WI38 (cell line): Measurements from ENCODE around the gene FHIP1A.

Experiments
- H3K4me3 ChIP-seq: 2 replicates; pipeline ENCODE4 v1.5.1; 2011; ENCODE audit warnings: low read depth, mild to moderate bottlenecking, control low read depth, low read length
- TF ChIP-seq, protein P1 (sequence below): IDR thresholded peaks from 2 replicates; pipeline ENCODE4 v1.5.1; 2012; ENCODE audit warnings: low read depth, mild to moderate bottlenecking, control low read depth, low read length

FHIP1A gene

DNA sequence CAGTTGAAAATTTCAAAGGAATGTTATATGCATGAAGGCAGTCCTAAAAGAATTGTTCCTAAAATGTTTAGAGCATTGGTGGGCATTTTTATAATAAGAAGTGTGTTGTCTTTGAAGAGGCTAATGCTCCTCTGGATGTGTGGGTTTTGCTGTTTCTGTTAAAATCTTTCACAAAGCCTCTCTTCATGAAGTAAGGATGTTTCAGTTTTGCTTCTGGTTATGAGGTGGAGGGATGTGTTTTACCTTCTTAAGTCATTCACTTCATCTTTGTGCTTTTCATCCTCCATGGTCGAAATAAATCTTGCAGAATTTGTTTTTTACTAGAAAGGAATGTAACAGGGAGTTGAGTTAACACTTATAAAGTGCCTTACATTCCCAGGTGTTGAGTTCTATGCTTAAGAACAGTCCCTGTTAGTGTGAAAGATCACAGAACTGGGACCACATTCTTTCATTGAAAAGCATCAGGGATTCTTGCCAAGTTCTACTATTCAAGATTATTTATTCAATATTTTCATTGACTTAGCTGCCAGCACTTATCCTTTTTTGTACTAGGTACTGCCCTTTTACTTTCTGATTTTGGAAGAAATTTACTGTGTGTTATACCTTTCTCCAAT lies 21.1 kb downstream of the FHIP1A start:
- H3K4me3 ChIP-seq, result no peak overlapping the region

DNA sequence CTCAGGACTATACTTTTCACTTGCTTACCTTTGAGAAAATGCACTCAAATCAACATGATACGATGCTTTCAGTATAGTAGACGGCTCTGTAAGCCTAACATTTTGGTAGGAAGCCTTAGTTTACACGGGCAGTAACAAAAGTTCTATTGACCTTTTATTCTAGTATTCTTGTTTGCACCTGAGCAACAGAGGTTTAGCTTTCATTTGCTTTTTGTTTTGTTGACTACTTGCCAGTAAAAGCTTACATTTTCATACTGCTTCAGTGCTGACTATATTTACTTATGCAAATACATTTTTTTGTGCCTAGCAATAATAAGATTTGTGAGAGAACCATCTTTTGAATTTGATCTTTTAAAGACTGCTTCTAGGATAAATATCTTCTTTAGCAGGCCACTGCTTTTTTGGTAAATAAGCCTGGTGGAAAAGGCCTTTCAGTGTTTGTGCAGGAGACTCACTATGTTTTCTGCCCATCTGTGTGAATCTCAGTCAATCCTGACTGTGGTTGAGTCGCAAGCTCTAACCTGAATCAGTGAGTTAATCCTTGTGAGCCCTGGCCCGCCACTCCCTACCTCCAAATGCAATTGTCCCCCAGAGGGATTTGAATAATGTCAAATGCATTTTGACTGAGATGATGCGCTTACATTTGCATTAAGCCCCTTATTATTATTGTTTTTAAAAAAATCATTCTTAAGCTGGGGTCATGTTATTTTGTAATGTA lies 21.9 kb downstream of the FHIP1A start:
- no peak overlapping the region for H3K4me3 ChIP-seq
- TF ChIP-seq, protein P1, sequence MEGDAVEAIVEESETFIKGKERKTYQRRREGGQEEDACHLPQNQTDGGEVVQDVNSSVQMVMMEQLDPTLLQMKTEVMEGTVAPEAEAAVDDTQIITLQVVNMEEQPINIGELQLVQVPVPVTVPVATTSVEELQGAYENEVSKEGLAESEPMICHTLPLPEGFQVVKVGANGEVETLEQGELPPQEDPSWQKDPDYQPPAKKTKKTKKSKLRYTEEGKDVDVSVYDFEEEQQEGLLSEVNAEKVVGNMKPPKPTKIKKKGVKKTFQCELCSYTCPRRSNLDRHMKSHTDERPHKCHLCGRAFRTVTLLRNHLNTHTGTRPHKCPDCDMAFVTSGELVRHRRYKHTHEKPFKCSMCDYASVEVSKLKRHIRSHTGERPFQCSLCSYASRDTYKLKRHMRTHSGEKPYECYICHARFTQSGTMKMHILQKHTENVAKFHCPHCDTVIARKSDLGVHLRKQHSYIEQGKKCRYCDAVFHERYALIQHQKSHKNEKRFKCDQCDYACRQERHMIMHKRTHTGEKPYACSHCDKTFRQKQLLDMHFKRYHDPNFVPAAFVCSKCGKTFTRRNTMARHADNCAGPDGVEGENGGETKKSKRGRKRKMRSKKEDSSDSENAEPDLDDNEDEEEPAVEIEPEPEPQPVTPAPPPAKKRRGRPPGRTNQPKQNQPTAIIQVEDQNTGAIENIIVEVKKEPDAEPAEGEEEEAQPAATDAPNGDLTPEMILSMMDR, result no peak

More for the DNA sequence above, 21.1 kb downstream of the FHIP1A start:
- TF ChIP-seq, protein P1, result no peak

DNA sequence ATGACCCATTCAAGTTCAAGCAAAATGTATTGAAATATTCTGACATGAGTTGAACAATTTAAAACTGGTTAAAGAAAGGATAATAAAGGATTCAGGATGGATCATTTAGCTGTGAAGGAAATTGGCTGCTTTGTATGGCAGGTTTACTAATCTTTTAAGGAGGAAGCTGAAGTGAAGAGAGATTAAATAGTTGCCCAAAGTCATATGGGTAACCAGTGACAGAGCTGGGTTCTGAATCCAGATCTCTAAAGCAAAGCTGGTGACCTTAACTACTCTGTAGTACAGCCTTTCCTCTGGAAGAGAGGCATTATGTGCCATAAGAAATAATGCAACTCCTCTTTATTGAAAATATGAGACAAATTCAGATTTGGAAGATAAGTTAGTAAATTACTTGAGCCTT lies 22.8 kb downstream of the FHIP1A start:
- TF ChIP-seq, protein P1, result no peak
- no peak overlapping the region for H3K4me3 ChIP-seq

DNA sequence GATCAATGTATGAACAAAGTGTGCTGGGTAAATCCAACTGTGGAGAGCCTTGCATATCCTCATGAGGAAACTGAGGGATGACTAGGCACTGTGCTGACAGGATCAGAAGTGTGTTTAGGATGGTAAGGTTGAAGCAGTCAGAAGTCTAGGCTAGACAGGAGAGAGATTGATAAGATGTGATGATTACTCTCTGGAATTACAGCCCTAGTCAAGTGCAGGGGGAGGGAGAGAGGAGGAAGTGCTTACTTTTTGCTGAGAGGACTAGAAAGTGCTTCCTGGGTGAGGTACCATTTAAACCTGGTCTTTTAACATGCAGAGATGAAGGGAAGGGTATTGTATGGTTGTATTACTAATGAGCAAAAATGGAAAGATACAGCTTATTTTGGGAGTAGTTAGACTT lies 23.7 kb downstream of the FHIP1A start:
- TF ChIP-seq, protein P1, result no peak
- H3K4me3 ChIP-seq, result no peak overlapping the region

DNA sequence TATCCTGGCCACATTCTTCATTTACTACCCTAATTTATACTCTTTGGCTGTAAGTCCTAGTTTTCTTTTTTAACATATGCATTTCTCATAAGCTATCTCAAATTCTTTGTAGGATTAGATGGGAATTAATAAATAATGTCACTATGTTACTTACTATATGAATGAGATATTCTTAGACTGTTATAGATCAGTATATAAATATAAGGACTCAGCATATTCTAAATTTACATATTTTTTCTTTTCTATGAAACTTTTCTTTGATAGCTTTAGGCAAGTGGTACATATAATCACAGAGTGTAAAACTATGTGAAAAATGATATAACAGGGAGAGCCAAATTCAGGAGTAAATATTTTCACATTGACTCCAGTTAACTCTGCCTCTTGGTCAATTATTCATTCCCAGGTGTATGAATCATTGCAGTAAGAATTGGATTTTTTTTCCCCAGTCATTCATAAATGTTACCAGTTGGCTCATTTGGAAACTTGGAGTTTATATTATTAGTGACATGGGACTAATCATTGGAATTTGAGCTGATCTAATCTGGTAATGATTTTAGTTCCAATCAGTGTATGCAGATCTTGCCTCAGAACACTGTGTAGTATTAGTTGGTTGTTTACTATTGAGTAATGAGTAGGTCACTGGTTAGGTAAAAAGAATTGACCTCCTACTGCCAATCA lies 25.3 kb downstream of the FHIP1A start:
- H3K4me3 ChIP-seq, result no peak overlapping the region
- TF ChIP-seq, protein P1, result no peak

DNA sequence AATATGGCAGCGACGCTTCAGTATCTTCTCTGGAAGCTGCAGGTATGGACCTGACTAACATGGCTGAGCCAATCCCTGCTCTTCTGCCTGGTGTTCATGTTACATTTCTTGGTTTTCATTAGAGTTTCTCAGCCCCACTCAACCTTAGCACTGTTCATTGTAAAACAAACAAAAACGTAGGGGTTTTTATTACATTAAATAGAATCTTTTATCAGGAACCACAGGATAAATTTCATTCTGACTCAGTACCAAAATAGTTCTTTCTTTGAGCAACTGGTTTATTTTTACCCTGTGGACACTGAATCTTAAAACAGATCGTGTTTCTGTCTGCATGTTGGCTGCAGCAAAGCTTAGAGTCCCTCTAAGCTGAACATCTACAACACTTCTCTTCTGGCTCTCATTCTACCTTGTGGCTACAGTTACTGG lies 27.1 kb downstream of the FHIP1A start:
- TF ChIP-seq, protein P1, result no peak
- no peak overlapping the region for H3K4me3 ChIP-seq

DNA sequence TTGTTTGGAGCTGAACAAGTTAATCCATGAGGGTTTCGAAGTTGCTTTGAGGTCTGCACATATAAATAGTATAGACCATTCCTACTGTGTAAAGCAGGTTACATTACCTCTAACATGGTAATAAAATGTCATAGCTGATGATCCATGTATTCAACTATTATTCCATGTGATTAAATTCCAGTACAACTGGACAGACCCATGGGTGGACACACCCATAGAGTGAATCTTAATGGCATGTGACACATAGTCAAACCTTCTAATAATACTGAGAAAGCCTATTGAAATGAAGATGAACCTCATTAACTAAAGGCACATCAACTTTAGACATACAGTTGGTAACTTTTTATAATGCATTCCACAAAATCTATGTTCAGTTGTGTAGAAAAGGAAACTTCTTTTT lies 28.5 kb downstream of the FHIP1A start:
- TF ChIP-seq, protein P1, result no peak
- H3K4me3 ChIP-seq, result no peak overlapping the region
